HL-60 (cell line): ENCODE results near the gene PIP4K2A.

Experiments
- DNase-seq, 2 experiments: peaks; one replicate each; pipeline ENCODE4 v3.0.0-alpha.2; 2010 to 2020; ENCODE audit warnings: low read depth in 1 of 2, low spot score in 1 of 2
- H3K27ac ChIP-seq: fragments of 250-450 bp; sonication (Bioruptor Pico); replicated peaks from 2 replicates; pipeline ENCODE4 v1.5.1; 2020; ENCODE audit warnings: mild to moderate bottlenecking, moderate library complexity
- H3K27me3 ChIP-seq: fragments of 250-450 bp; sonication (Bioruptor Pico); 2 replicates; pipeline ENCODE4 v1.5.1; 2021; ENCODE audit warnings: mild to moderate bottlenecking, moderate library complexity; ENCODE audit not compliant: insufficient read depth, poor library complexity, severe bottlenecking
- H3K4me3 ChIP-seq: replicated peaks from 2 replicates; pipeline ENCODE4 v1.5.1; 2011; ENCODE audit warnings: mild to moderate bottlenecking, control low read depth, low read length; ENCODE audit not compliant: insufficient read depth
- GABPA ChIP-seq: IDR thresholded peaks from 2 replicates; pipeline ENCODE4 v1.6.1; 2012; ENCODE audit warnings: low read depth
- POLR2AphosphoS5 ChIP-seq: IDR thresholded peaks from 2 replicates; pipeline ENCODE4 v1.6.1; 2012; ENCODE audit warnings: low read depth
- SPI1 ChIP-seq: IDR thresholded peaks from 2 replicates; pipeline ENCODE4 v1.6.1; 2012; ENCODE audit warnings: low read depth, mild to moderate bottlenecking, borderline replicate concordance
- TF ChIP-seq, protein P1 (sequence below): IDR thresholded peaks from 2 replicates; pipeline ENCODE4 v1.6.1; 2012; ENCODE audit warnings: low read depth; ENCODE audit not compliant: insufficient replicate concordance
- TF ChIP-seq, protein P2 (sequence below): IDR thresholded peaks from one replicate; pipeline ENCODE4 v1.5.1; 2011; ENCODE audit warnings: low read length, control low read depth, inconsistent platforms; ENCODE audit not compliant: insufficient read depth

The PIP4K2A gene

DNA sequence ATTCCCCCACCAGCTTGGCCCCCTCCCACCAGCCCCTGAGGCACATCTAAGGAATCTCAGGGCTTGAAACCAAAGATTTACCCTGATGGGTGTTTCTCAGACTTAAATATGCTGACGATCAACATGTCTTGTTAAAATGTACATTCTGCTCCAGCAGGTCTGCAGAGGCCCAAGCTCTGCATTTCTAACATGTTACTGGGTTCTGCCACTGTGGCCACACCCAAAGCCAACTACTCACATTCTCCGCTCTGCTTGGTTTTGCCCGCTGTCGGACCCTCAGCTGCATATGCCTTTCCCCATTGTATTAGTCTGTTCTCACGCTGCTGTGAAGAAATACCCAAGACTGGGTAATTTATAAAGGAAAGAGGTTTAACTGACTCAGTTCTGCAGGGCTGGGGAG lies 8.9 kb downstream of the PIP4K2A start:
- no peak for TF ChIP-seq GABPA
- TF ChIP-seq, protein P1, sequence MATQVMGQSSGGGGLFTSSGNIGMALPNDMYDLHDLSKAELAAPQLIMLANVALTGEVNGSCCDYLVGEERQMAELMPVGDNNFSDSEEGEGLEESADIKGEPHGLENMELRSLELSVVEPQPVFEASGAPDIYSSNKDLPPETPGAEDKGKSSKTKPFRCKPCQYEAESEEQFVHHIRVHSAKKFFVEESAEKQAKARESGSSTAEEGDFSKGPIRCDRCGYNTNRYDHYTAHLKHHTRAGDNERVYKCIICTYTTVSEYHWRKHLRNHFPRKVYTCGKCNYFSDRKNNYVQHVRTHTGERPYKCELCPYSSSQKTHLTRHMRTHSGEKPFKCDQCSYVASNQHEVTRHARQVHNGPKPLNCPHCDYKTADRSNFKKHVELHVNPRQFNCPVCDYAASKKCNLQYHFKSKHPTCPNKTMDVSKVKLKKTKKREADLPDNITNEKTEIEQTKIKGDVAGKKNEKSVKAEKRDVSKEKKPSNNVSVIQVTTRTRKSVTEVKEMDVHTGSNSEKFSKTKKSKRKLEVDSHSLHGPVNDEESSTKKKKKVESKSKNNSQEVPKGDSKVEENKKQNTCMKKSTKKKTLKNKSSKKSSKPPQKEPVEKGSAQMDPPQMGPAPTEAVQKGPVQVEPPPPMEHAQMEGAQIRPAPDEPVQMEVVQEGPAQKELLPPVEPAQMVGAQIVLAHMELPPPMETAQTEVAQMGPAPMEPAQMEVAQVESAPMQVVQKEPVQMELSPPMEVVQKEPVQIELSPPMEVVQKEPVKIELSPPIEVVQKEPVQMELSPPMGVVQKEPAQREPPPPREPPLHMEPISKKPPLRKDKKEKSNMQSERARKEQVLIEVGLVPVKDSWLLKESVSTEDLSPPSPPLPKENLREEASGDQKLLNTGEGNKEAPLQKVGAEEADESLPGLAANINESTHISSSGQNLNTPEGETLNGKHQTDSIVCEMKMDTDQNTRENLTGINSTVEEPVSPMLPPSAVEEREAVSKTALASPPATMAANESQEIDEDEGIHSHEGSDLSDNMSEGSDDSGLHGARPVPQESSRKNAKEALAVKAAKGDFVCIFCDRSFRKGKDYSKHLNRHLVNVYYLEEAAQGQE, result no peak
- DNase-seq, result no peak
- no peak overlapping the region for H3K4me3 ChIP-seq
- H3K27me3 ChIP-seq, result no peaks in the 10 kb centered on the region
- H3K27ac ChIP-seq, result no peak overlapping the region

DNA sequence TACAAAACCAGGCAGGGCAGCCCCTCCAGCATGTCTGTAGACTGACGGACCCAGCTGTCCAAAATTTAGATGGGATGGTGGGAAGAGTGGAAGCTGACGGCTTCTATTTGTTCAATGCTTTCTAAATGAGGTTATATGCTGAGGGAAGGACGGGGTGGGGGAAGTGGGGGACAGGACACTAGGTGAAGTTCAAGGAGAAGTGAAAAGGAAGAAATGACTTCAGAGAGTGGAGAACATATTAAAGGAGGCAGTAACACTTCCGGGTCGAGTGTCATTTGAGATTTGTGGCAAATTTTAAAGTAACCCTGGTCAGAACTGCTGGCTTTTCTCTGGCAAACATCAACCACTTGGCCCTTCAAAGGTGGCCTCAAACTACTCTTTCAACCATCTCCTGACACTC lies 9.4 kb downstream of the PIP4K2A start:
- H3K4me3 ChIP-seq, result no peak overlapping the region
- H3K27ac ChIP-seq, result no peak overlapping the region
- no peak for TF ChIP-seq SPI1
- TF ChIP-seq GABPA, result no peak
- TF ChIP-seq, protein P1, result no peak
- TF ChIP-seq, protein P2, sequence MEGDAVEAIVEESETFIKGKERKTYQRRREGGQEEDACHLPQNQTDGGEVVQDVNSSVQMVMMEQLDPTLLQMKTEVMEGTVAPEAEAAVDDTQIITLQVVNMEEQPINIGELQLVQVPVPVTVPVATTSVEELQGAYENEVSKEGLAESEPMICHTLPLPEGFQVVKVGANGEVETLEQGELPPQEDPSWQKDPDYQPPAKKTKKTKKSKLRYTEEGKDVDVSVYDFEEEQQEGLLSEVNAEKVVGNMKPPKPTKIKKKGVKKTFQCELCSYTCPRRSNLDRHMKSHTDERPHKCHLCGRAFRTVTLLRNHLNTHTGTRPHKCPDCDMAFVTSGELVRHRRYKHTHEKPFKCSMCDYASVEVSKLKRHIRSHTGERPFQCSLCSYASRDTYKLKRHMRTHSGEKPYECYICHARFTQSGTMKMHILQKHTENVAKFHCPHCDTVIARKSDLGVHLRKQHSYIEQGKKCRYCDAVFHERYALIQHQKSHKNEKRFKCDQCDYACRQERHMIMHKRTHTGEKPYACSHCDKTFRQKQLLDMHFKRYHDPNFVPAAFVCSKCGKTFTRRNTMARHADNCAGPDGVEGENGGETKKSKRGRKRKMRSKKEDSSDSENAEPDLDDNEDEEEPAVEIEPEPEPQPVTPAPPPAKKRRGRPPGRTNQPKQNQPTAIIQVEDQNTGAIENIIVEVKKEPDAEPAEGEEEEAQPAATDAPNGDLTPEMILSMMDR, result no peak
- no peaks in the 10 kb centered on the region for H3K27me3 ChIP-seq
- no peak for DNase-seq

DNA sequence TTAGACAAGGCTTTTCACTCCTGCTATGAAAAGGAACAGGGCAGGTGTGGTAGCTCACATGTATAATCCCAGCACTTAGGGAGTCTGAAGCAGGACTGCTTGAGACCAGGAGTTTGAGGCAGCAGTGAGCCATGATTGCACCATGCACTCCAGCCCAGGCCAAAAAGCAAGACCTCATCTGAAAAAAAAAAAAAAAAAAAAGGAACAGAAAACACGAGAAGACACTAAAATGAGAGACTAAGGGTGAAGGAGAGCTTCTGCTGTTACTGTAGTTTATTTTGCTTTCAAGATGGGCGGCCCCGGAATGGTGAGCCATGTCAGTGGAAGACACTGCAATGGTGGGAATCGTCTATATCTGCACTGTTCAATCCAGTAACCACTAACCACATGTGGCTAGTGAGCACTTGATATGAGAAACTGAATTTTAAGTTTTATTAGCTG lies 9.9 kb downstream of the PIP4K2A start:
- TF ChIP-seq, protein P1, result no peak
- no peak for TF ChIP-seq SPI1
- Histone ChIP-seq H3K4me3 (no peak overlapping the region), H3K27me3 (no peaks in the 10 kb centered on the region), H3K27ac (no peak overlapping the region)
- DNase-seq, result no peak

DNA sequence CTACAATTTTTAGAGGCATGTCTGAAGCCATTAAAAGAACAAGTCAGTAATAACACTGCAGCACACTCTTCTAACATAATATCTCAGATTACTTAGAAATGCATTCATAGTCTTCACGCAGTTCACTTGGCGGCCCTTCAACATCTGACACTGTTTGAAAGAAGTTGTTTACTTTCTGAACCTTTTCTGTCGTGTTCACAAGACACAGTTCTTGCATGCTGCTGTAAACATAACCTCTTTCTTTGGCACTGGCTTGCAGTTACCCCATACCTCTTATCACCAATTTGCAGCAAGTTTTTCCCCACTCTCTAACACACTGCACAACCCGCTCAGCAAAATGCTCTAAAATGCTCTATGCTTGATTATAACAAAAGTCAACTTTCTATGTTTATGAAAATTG lies 12.0 kb downstream of the PIP4K2A start:
- no peaks in the 10 kb centered on the region for H3K27me3 ChIP-seq
- H3K27ac ChIP-seq, result no peak overlapping the region
- TF ChIP-seq POLR2AphosphoS5 (no peak), SPI1 (no peak), GABPA (no peak)
- TF ChIP-seq, protein P2, result no peak
- TF ChIP-seq, protein P1, result no peak
- H3K4me3 ChIP-seq, result no peak overlapping the region
- no peak for DNase-seq
